Ovary (tissue), 3 donors: ENCODE data around the gene CORO1C.

Source experiments
- EP300 ChIP-seq: sonication (generic); formaldehyde crosslinking; IDR thresholded peaks from one replicate; pipeline ENCODE4 v1.6.1; 2017; ENCODE audit warnings: antibody characterized with exemption
- POLR2A ChIP-seq: fragments of 450-650 bp; IDR thresholded peaks from one replicate; pipeline ENCODE4 v1.6.1; 2017; ENCODE audit warnings: antibody characterized with exemption, mild to moderate bottlenecking, moderate library complexity
- TF ChIP-seq, protein P1 (sequence below), 3 donors: fragments of 450-650 bp in 2 of 3; fragments of 200-600 bp in 1 of 3; IDR thresholded peaks; one replicate each; pipeline versions ENCODE4 v1.5.1 to v1.8.0; 2016 to 2022; ENCODE audit warnings: antibody characterized with exemption in 3 of 3, mild to moderate bottlenecking in 1 of 3
- donor health status: DM: no; HTN: no; CAD: no.

DNA sequence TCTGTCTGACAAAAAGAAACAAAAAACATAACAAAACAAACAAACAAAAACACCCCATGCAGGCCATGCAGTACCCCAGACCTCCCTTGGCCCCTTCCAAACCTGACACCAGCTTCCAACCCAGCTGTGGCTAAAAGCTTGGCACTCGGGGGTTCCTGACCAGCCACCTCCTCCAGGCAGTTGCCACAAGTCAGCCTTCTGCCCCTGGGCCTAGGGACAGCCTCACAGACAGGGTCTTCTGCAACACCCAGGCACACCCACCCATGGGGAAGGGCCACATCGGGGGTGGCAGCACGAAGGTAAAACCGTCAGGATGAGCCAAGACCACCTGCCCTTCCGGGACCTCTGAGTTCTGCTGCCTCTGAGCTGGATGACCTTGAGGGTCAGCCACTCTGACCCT, 122.7 kb downstream of the CORO1C start:
- TF ChIP-seq, protein P1, sequence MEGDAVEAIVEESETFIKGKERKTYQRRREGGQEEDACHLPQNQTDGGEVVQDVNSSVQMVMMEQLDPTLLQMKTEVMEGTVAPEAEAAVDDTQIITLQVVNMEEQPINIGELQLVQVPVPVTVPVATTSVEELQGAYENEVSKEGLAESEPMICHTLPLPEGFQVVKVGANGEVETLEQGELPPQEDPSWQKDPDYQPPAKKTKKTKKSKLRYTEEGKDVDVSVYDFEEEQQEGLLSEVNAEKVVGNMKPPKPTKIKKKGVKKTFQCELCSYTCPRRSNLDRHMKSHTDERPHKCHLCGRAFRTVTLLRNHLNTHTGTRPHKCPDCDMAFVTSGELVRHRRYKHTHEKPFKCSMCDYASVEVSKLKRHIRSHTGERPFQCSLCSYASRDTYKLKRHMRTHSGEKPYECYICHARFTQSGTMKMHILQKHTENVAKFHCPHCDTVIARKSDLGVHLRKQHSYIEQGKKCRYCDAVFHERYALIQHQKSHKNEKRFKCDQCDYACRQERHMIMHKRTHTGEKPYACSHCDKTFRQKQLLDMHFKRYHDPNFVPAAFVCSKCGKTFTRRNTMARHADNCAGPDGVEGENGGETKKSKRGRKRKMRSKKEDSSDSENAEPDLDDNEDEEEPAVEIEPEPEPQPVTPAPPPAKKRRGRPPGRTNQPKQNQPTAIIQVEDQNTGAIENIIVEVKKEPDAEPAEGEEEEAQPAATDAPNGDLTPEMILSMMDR (IDR thresholded peaks at IDR 0.05) = no peak
- TF ChIP-seq POLR2A (no peak), EP300 (no peak)
